Measurements from ENCODE around the gene TAOK2.
"Not testable (repeated sequence)": the region's sequence is repeated elsewhere in the genome, so short reads cannot be mapped to it uniquely, and the experiment has no call there.

The TAOK2 gene

GRCh38 chr16:30026449-30026848, 52.8 kb downstream of the TAOK2 start:
- DNase-seq = no peak

- no peak for DNase-seq
Observed at GRCh38 chr16:30027588-30028437, 54.1 kb downstream of the TAOK2 start.

GRCh38 chr16:30028438-30029076, 54.9 kb downstream of the TAOK2 start:
- DNase-seq = no peak

- DNase-seq = no peak
Observed at GRCh38 chr16:30030011-30030685, 56.5 kb downstream of the TAOK2 start.

GRCh38 chr16:30030841-30031413, 57.3 kb downstream of the TAOK2 start, which contains the start of gene TLCD3B:
TSS of gene TLCD3B (minus strand) at chr16:30031271. CDS start at chr16:30030527, 744 bp downstream.
- no peak for DNase-seq

- DNase-seq = no peak
Observed at GRCh38 chr16:30031477-30031918, 57.8 kb downstream of the TAOK2 start.

GRCh38 chr16:30032083-30032819, 58.6 kb downstream of the TAOK2 start:
- peak; percentile 46 for DNase-seq

GRCh38 chr16:30033270-30033669, 59.6 kb downstream of the TAOK2 start:
- DNase-seq = no peak

- DNase-seq = no peak
Observed at GRCh38 chr16:30040221-30040620, 66.6 kb downstream of the TAOK2 start.

- DNase-seq = not testable (repeated sequence)
Observed at GRCh38 chr16:30040690-30041089, 67.0 kb downstream of the TAOK2 start.

GRCh38 chr16:30041841-30042240, 68.2 kb downstream of the TAOK2 start:
- no peak for DNase-seq
